ENCODE data around the gene VWCE.

DNA sequence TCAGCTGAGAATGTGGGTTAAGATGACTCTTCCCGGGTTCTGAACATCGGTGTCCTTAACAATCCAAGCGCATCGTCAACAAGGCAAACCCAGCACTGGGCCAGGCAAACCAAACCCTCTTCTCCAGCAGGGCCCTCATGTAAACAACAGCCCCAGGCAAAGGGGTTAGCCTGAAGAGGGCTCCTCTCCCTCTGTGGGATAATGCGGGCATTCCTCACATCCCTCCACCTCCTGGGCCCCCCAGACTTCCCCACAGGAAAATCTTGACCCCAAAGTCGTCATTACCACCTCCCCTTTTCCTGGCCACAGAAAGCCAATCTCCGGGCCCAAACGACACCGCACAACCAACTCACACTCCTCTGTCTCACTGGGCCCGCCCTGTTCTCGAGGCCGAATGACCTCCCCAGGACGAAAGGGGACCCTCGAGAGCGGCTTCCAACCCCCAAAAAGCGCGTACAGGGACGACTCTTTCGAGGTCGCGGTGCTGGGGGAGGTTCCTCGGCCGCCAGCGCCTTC is 37.2 kb upstream of the VWCE start:
- TF ChIP-seq CTCF (optimal IDR thresholded peaks at IDR 0.05 in 1 of 3, IDR thresholded peaks at IDR 0.05 in 1 of 3, conservative IDR thresholded peaks at IDR 0.05 in 1 of 3; ENCODE audit: extremely low read depth in 1 of 3, insufficient read depth in 2 of 3, low read length in 3 of 3) (no peak), EZH2 (IDR thresholded peaks at IDR 0.05; ENCODE audit: low read length) (no peak)

All from keratinocyte (primary cell).